OCI-LY7 (cell line): ENCODE results near the gene EPS8L3. TPM values are rescaled to one million over a fixed set of nuclear protein-coding genes. Genes with fewer than 3 reads are reported as not detected.

ENCODE experiments used
- BruUV-seq: library from RNA; stranded (reverse); fragments of 400-500 nt; replicated peaks from 2 replicates; lab custom pipeline; 2021; lab: Mats Ljungman, UMichigan
- CTCF ChIA-PET: fragments of 300-600 bp; sonication (Branson Sonifier 250); formaldehyde crosslinking; loops from one replicate; lab custom pipeline; 2022; ENCODE audit warnings: antibody characterized with exemption; ENCODE audit not compliant: unreplicated experiment; lab: Charles Lee
- POLR2A ChIA-PET: fragments of 300-600 bp; sonication (Branson Sonifier 250); formaldehyde crosslinking; loops from one replicate; lab custom pipeline; 2022; ENCODE audit warnings: antibody characterized with exemption; lab: Charles Lee
- DNase-seq: peaks from one replicate; pipeline ENCODE4 v3.0.0-alpha.2; 2015; ENCODE audit warnings: low spot score
- H2AFZ ChIP-seq: fragments of 200-600 bp; sonication (generic), shearing (Covaris generic); 2 replicates; pipeline ENCODE4 v1.6.1; 2014; ENCODE audit warnings: mild to moderate bottlenecking, antibody characterized with exemption, low read length, moderate library complexity
- H3K27ac ChIP-seq: fragments of 200-600 bp; sonication (generic); 2 replicates; pipeline ENCODE4 v1.5.1; 2014; ENCODE audit warnings: mixed run types, low read depth, mild to moderate bottlenecking, moderate library complexity, low read length, inconsistent platforms; ENCODE audit not compliant: poor library complexity, severe bottlenecking
- H3K36me3 ChIP-seq: fragments of 200-600 bp; sonication (generic); 2 replicates; pipeline ENCODE4 v1.6.1; 2014; ENCODE audit warnings: mild to moderate bottlenecking, antibody characterized with exemption, low read length, moderate library complexity, mixed read lengths; ENCODE audit not compliant: insufficient read depth
- H3K4me1 ChIP-seq: fragments of 200-600 bp; sonication (generic); 2 replicates; pipeline ENCODE4 v1.5.1; 2014; ENCODE audit warnings: mild to moderate bottlenecking, low read length; ENCODE audit not compliant: insufficient read depth, poor library complexity, severe bottlenecking
- H3K4me2 ChIP-seq: fragments of 200-600 bp; sonication (generic); 2 replicates; pipeline ENCODE4 v1.6.1; 2014; ENCODE audit warnings: mild to moderate bottlenecking, low read length
- H3K4me3 ChIP-seq: fragments of 200-600 bp; sonication (generic); 2 replicates; pipeline ENCODE4 v1.5.1; 2014; ENCODE audit warnings: mild to moderate bottlenecking, low read depth, low read length; ENCODE audit not compliant: poor library complexity, severe bottlenecking
- H3K79me2 ChIP-seq: fragments of 200-600 bp; sonication (generic); 2 replicates; pipeline ENCODE4 v1.6.1; 2016; ENCODE audit warnings: low read depth, mild to moderate bottlenecking, low read length, moderate library complexity, mixed read lengths; ENCODE audit not compliant: insufficient read depth
- H3K9me2 ChIP-seq: fragments of 200-600 bp; sonication (generic); 2 replicates; pipeline ENCODE4 v1.6.1; 2016; ENCODE audit warnings: mild to moderate bottlenecking, low read length, mixed read lengths; ENCODE audit not compliant: insufficient read depth
- H3K9me3 ChIP-seq: fragments of 200-600 bp; sonication (generic); 2 replicates; pipeline ENCODE4 v1.6.1; 2014; ENCODE audit warnings: mild to moderate bottlenecking, mixed run types, low read length, mixed read lengths
- H4K20me1 ChIP-seq: fragments of 200-600 bp; sonication (generic); 2 replicates; pipeline ENCODE4 v1.6.1; 2014; ENCODE audit warnings: mild to moderate bottlenecking, antibody characterized with exemption, low read length, moderate library complexity, mixed read lengths; ENCODE audit not compliant: insufficient read depth
- CTCF ChIP-seq: fragments of 200-600 bp; sonication (generic); conservative IDR thresholded peaks from 2 replicates; pipeline ENCODE4 v1.5.1; 2014; ENCODE audit warnings: mild to moderate bottlenecking, antibody characterized with exemption, low read length, moderate library complexity, mixed read lengths
- EZH2phosphoT487 ChIP-seq: fragments of 200-600 bp; sonication (generic); IDR thresholded peaks from 2 replicates; pipeline ENCODE4 v1.6.1; 2018; ENCODE audit warnings: low read depth, borderline replicate concordance, mild to moderate bottlenecking, mixed run types, antibody characterized with exemption, low read length, moderate library complexity, mixed read lengths
- intact Hi-C: fragments of 100-400 bp; cut with micrococcal nuclease; formaldehyde crosslinking; loops from one replicate; pipeline ENCODE4 v1.10.0; 2022; ENCODE audit not compliant: unreplicated experiment
- total RNA-seq, 2 experiments: library from RNA; depleted of rRNA in 1 of 2; stranded (reverse); fragments of >200 nt in 1 of 2; shearing (Covaris generic) in 1 of 2; gene quantifications; 2 replicates each; pipeline ENCODE4 v1.2.3, GENCODE V29; 2014 to 2022

The EPS8L3 gene
- total RNA-seq, 2 experiments from 2014 or later = not detected

- Histone ChIP-seq H3K4me2 (no peak overlapping the region), H3K4me1 (no peaks in the 10 kb centered on the region), H3K9me2 (no peaks in the 10 kb centered on the region), H3K9me3 (no peaks in the 10 kb centered on the region), H3K27ac (no peak overlapping the region), H2AFZ (no peak overlapping the region), H3K79me2 (no peaks in the 10 kb centered on the region), H4K20me1 (no peaks in the 10 kb centered on the region), H3K36me3 (no peaks in the 10 kb centered on the region), H3K4me3 (no peak overlapping the region)
- intact Hi-C loops = no loop called here
- TF ChIP-seq EZH2phosphoT487 (no peak), CTCF (no peak)
- no peak for DNase-seq
- ChIA-PET CTCF (interaction anchor here (1.3 kb wide), 1 partner anchor 194 kb away, joined by 3 read pairs; no protein-coding TSS in a partner anchor), POLR2A (interaction anchor here (0.7 kb wide), 1 partner anchor 19 kb away, joined by 3 read pairs; no protein-coding TSS in a partner anchor)
- BruUV-seq = no TSS peak
Measured at GRCh38 chr1:109790329-109790728, 26.6 kb upstream of the EPS8L3 start.

DNA sequence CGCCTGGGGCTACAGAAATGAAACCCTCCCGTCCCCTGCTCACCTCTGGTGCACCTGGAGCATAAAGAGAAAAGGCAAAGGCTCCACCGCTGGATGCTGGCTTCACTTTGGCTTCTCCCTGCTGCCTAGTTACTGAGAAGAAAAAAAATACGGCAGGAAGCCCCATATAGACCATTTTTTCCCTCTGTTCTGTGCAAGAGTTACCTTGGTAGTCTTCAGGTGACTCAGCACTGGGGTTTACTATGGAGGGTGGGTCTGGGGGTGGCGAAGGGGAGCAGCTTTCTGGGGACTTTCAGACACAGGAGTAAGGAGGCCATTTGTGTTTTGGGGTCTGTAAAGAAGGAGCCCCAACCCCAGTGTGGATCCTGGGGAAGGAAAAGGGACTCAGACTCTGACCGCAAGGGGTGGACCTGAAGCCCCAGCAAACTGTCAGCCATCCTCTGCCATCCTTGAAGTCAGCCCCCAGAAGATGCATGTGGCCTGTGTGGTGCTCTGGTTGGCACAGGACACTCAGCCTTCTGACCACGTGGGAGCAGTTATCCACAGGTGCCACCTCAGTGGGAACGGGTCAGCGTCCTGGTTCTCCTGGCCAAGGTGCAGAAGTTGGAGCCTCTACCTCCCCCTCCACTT is 25.9 kb upstream of the EPS8L3 start:
- H3K27ac ChIP-seq = no peak overlapping the region
- ChIA-PET CTCF (interaction anchor here (1.3 kb wide), 1 partner anchor 194 kb away, joined by 3 read pairs; no protein-coding TSS in a partner anchor), POLR2A (interaction anchor here (0.5 to 0.9 kb wide), 2 partner anchors 12 to 23 kb away, joined by 3 to 5 read pairs; no protein-coding TSS in a partner anchor)
- intact Hi-C loops = no loop called here
- no peaks in the 10 kb centered on the region for H3K9me3 ChIP-seq
- DNase-seq = no peak
- no peaks in the 10 kb centered on the region for H3K4me1 ChIP-seq
- H4K20me1 ChIP-seq = no peaks in the 10 kb centered on the region
- no peaks in the 10 kb centered on the region for H3K79me2 ChIP-seq
- no peak overlapping the region for H3K4me3 ChIP-seq
- no peak overlapping the region for H3K4me2 ChIP-seq
- no peaks in the 10 kb centered on the region for H3K36me3 ChIP-seq
- TF ChIP-seq CTCF = no peak
- TF ChIP-seq EZH2phosphoT487 = no peak
- H3K9me2 ChIP-seq = no peaks in the 10 kb centered on the region
- BruUV-seq = no TSS peak
- H2AFZ ChIP-seq = 0 out of 2 replicates have a peak overlapping the region, but pooled peaks have one; percentile 5
